Astrocyte (in vitro differentiated cells and primary cell): Measurements from ENCODE around the gene ARAP2.

Experiments
- EZH2 ChIP-seq: IDR thresholded peaks from 2 replicates; pipeline ENCODE4 v1.6.1; 2012; ENCODE audit warnings: mild to moderate bottlenecking, low read length, inconsistent platforms; ENCODE audit not compliant: insufficient read depth
- TF ChIP-seq, protein P1 (sequence below): IDR thresholded peaks from 2 replicates; pipeline ENCODE4 v1.5.1; 2011; ENCODE audit warnings: low read depth, mild to moderate bottlenecking, inconsistent platforms, low read length, moderate library complexity; ENCODE audit not compliant: insufficient read depth

DNA sequence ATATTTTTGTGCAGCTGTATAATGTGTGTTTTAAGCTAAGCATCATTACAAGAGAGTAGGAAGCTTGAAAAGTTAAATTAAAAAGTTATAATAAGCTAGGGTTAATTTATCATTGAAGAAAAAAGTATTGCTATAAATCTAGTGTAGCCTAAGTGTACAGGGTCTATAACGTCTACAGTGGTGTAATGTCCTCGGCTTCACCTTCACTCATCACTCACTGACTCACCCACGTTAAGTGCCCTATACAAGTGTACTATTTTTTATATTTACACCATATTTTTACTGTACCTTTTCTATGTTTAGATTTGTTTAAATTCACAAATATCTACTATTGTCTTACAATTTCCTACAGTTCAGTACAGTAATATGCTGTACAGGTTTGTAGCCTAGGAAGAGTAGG, 23.5 kb downstream of the ARAP2 start:
- TF ChIP-seq, protein P1, sequence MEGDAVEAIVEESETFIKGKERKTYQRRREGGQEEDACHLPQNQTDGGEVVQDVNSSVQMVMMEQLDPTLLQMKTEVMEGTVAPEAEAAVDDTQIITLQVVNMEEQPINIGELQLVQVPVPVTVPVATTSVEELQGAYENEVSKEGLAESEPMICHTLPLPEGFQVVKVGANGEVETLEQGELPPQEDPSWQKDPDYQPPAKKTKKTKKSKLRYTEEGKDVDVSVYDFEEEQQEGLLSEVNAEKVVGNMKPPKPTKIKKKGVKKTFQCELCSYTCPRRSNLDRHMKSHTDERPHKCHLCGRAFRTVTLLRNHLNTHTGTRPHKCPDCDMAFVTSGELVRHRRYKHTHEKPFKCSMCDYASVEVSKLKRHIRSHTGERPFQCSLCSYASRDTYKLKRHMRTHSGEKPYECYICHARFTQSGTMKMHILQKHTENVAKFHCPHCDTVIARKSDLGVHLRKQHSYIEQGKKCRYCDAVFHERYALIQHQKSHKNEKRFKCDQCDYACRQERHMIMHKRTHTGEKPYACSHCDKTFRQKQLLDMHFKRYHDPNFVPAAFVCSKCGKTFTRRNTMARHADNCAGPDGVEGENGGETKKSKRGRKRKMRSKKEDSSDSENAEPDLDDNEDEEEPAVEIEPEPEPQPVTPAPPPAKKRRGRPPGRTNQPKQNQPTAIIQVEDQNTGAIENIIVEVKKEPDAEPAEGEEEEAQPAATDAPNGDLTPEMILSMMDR, result no peak
- TF ChIP-seq EZH2, result no peak
